ENCODE results near the gene MAEA.
"Not testable (repeated sequence)": the region's sequence is repeated elsewhere in the genome, so short reads cannot be mapped to it uniquely, and the experiment has no call there.

MAEA gene

GRCh38 chr4:1366371-1367229 lies 76.9 kb downstream of the MAEA start:
- no peak for DNase-seq (ENCODE audit: low read depth, low spot score)

GRCh38 chr4:1367230-1367935 lies 77.7 kb downstream of the MAEA start:
- DNase-seq (ENCODE audit: low read depth, low spot score) = no peak

GRCh38 chr4:1367936-1368289 lies 78.2 kb downstream of the MAEA start:
- DNase-seq (ENCODE audit: low read depth, low spot score) = no peak

- DNase-seq (ENCODE audit: low read depth, low spot score) = no peak
Observed at GRCh38 chr4:1368421-1369090, 78.9 kb downstream of the MAEA start.

- DNase-seq (ENCODE audit: low read depth, low spot score) = no peak
Observed at GRCh38 chr4:1369091-1369450, 79.4 kb downstream of the MAEA start.

GRCh38 chr4:1369479-1370079 lies 79.9 kb downstream of the MAEA start:
- DNase-seq (ENCODE audit: low read depth, low spot score) = no peak

GRCh38 chr4:1370321-1371124 lies 80.8 kb downstream of the MAEA start:
- no peak for DNase-seq (ENCODE audit: low read depth, low spot score)

- DNase-seq (ENCODE audit: low read depth, low spot score) = no peak
Observed at GRCh38 chr4:1371176-1372165, 81.8 kb downstream of the MAEA start.

- DNase-seq (ENCODE audit: low read depth, low spot score) = not testable (repeated sequence)
Observed at GRCh38 chr4:1372576-1372975, 82.9 kb downstream of the MAEA start.

- no peak for DNase-seq (ENCODE audit: low read depth, low spot score)
Observed at GRCh38 chr4:1373892-1374705, 84.4 kb downstream of the MAEA start.

- DNase-seq (ENCODE audit: low read depth, low spot score) = no peak
Observed at GRCh38 chr4:1374706-1375045, 85.0 kb downstream of the MAEA start.

- no peak for DNase-seq (ENCODE audit: low read depth, low spot score)
Observed at GRCh38 chr4:1375051-1375721, 85.5 kb downstream of the MAEA start.

- no peak for DNase-seq (ENCODE audit: low read depth, low spot score)
Observed at GRCh38 chr4:1375761-1376322, 86.2 kb downstream of the MAEA start.

- no peak for DNase-seq (ENCODE audit: low read depth, low spot score)
Observed at GRCh38 chr4:1376391-1376840, 86.7 kb downstream of the MAEA start.

GRCh38 chr4:1376841-1377605 lies 87.3 kb downstream of the MAEA start:
- DNase-seq (ENCODE audit: low read depth, low spot score) = no peak

GRCh38 chr4:1377606-1378261 lies 88.0 kb downstream of the MAEA start:
- DNase-seq (ENCODE audit: low read depth, low spot score) = no peak

GRCh38 chr4:1378559-1379231 lies 89.0 kb downstream of the MAEA start:
- no peak for DNase-seq (ENCODE audit: low read depth, low spot score)
